Measurements from ENCODE around the gene SSR4.

Gene SSR4

GRCh38 chrX:153829799-153830639 lies 35.6 kb downstream of the SSR4 start, which contains the start of gene PDZD4:
Gene PDZD4, minus strand, starts transcription at chrX:153830544. Its CDS starts 246 bp downstream, at chrX:153830298.
- no peak for DNase-seq (ENCODE audit: low read depth)

GRCh38 chrX:153830640-153831428 lies 36.4 kb downstream of the SSR4 start:
- no peak for DNase-seq (ENCODE audit: low read depth)

- no peak for DNase-seq (ENCODE audit: low read depth)
Observed at GRCh38 chrX:153831429-153832150, 37.1 kb downstream of the SSR4 start.

- no peak for DNase-seq (ENCODE audit: low read depth)
Observed at GRCh38 chrX:153832728-153833127, 38.3 kb downstream of the SSR4 start.

- DNase-seq (ENCODE audit: low read depth), result no peak
Observed at GRCh38 chrX:153836921-153837320, 42.5 kb downstream of the SSR4 start.

- DNase-seq (ENCODE audit: low read depth), result no peak
Observed at GRCh38 chrX:153844509-153845082, 50.1 kb downstream of the SSR4 start.

GRCh38 chrX:153845195-153845594 lies 50.7 kb downstream of the SSR4 start:
- no peak for DNase-seq (ENCODE audit: low read depth)

GRCh38 chrX:153845842-153846241 lies 51.4 kb downstream of the SSR4 start:
- no peak for DNase-seq (ENCODE audit: low read depth)

Data from activated T-helper 9 cell treated with anti-CD3 and anti-CD28 coated beads, Interleukin-2, amount 50 U/mL, for 16 hours (primary cell).